Body of pancreas (tissue), 4 donors: Measurements from ENCODE around the gene TMPRSS2.

Source experiments
- POLR2A ChIP-seq, 3 donors: fragments of 450-650 bp; IDR thresholded peaks; one replicate each; pipeline ENCODE4 v1.6.1; 2016; ENCODE audit warnings: antibody characterized with exemption in 3 of 3, mild to moderate bottlenecking in 2 of 3
- TF ChIP-seq, protein P1 (sequence below), 7 experiments: fragments of 450-650 bp in 4 of 7; fragments of 200-600 bp in 3 of 7; sonication (generic) in 3 of 7; IDR thresholded peaks; one replicate each; pipeline ENCODE4 v1.5.1; 2016 to 2019; ENCODE audit warnings: antibody characterized with exemption in 7 of 7

DNA sequence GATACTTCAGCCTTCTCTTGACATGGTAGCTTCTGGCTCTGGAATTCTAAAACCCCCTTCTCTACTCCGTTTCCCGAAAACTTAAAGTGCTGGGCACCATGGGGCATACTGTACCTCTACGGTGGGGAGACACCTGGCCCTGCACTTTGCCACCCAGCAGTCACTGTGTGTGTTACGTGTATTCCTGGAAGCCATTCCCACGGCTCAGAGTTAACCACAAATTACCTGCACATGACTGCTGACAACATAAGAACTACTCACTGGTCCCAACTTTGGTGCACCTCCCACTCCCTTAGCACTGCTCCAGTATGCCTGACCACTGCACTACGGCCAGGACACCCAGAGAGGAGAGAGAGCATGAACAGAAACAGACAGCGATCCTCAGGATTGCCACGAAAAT lies 29.4 kb upstream of the TMPRSS2 start:
- TF ChIP-seq, protein P1, sequence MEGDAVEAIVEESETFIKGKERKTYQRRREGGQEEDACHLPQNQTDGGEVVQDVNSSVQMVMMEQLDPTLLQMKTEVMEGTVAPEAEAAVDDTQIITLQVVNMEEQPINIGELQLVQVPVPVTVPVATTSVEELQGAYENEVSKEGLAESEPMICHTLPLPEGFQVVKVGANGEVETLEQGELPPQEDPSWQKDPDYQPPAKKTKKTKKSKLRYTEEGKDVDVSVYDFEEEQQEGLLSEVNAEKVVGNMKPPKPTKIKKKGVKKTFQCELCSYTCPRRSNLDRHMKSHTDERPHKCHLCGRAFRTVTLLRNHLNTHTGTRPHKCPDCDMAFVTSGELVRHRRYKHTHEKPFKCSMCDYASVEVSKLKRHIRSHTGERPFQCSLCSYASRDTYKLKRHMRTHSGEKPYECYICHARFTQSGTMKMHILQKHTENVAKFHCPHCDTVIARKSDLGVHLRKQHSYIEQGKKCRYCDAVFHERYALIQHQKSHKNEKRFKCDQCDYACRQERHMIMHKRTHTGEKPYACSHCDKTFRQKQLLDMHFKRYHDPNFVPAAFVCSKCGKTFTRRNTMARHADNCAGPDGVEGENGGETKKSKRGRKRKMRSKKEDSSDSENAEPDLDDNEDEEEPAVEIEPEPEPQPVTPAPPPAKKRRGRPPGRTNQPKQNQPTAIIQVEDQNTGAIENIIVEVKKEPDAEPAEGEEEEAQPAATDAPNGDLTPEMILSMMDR (IDR thresholded peaks at IDR 0.05), result no peak
- no peak for TF ChIP-seq POLR2A (IDR thresholded peaks at IDR 0.05)
